ENCODE measurements around the gene STT3A.

The STT3A gene

GRCh38 chr11:125626288-125626950 is 33.8 kb downstream of the STT3A start:
- H3K36me3 ChIP-seq (ENCODE audit: control insufficient read depth, insufficient read depth, low read length) = no peaks in the 10 kb centered on the region
- peaks cover 7% of the 10 kb centered on the region for H3K4me1 ChIP-seq (ENCODE audit: control insufficient read depth, insufficient read depth, low read length)
- H3K9ac ChIP-seq (ENCODE audit: low read length) = peak overlapping the region; percentile 86

GRCh38 chr11:125627236-125627910 is 34.7 kb downstream of the STT3A start:
- H3K9ac ChIP-seq (ENCODE audit: low read length) = peak overlapping the region; percentile 86
- H3K36me3 ChIP-seq (ENCODE audit: control insufficient read depth, insufficient read depth, low read length) = no peaks in the 10 kb centered on the region
- no peak overlapping the region for H3K4me3 ChIP-seq (ENCODE audit: low read length)
- no peaks in the 10 kb centered on the region for H3K27me3 ChIP-seq (ENCODE audit: control insufficient read depth, insufficient read depth, low read length)
- H3K9me3 ChIP-seq (ENCODE audit: control insufficient read depth, low read length) = no peaks in the 10 kb centered on the region
- peaks cover 7% of the 10 kb centered on the region for H3K4me1 ChIP-seq (ENCODE audit: control insufficient read depth, insufficient read depth, low read length)

More at GRCh38 chr11:125626288-125626950, 33.8 kb downstream of the STT3A start:
- Histone ChIP-seq H3K9me3 (ENCODE audit: control insufficient read depth, low read length) (no peaks in the 10 kb centered on the region), H3K4me3 (ENCODE audit: low read length) (peak overlapping the region; percentile 60), H3K27me3 (ENCODE audit: control insufficient read depth, insufficient read depth, low read length) (no peaks in the 10 kb centered on the region)

- Histone ChIP-seq H3K27me3 (ENCODE audit: control insufficient read depth, insufficient read depth, low read length) (no peaks in the 10 kb centered on the region), H3K9me3 (ENCODE audit: control insufficient read depth, low read length) (no peaks in the 10 kb centered on the region), H3K9ac (ENCODE audit: low read length) (no peak overlapping the region), H3K36me3 (ENCODE audit: control insufficient read depth, insufficient read depth, low read length) (no peaks in the 10 kb centered on the region), H3K4me1 (ENCODE audit: control insufficient read depth, insufficient read depth, low read length) (no peaks in the 10 kb centered on the region), H3K4me3 (ENCODE audit: low read length) (no peak overlapping the region)
These were observed 45.2 kb downstream of the STT3A start for GRCh38 chr11:125637840-125638239.

- Histone ChIP-seq H3K9ac (ENCODE audit: low read length) (no peak overlapping the region), H3K36me3 (ENCODE audit: control insufficient read depth, insufficient read depth, low read length) (no peaks in the 10 kb centered on the region), H3K27me3 (ENCODE audit: control insufficient read depth, insufficient read depth, low read length) (no peaks in the 10 kb centered on the region)
These were observed 45.7 kb downstream of the STT3A start for GRCh38 chr11:125638315-125638714.

GRCh38 chr11:125645871-125646270 is 53.2 kb downstream of the STT3A start:
- Histone ChIP-seq H3K4me1 (ENCODE audit: control insufficient read depth, insufficient read depth, low read length) (no peaks in the 10 kb centered on the region), H3K4me3 (ENCODE audit: low read length) (no peak overlapping the region), H3K27me3 (ENCODE audit: control insufficient read depth, insufficient read depth, low read length) (no peaks in the 10 kb centered on the region), H3K9ac (ENCODE audit: low read length) (no peak overlapping the region), H3K36me3 (ENCODE audit: control insufficient read depth, insufficient read depth, low read length) (no peaks in the 10 kb centered on the region), H3K9me3 (ENCODE audit: control insufficient read depth, low read length) (no peaks in the 10 kb centered on the region)

More at GRCh38 chr11:125638315-125638714, 45.7 kb downstream of the STT3A start:
- no peak overlapping the region for H3K4me3 ChIP-seq (ENCODE audit: low read length)
- H3K4me1 ChIP-seq (ENCODE audit: control insufficient read depth, insufficient read depth, low read length) = no peaks in the 10 kb centered on the region
- H3K9me3 ChIP-seq (ENCODE audit: control insufficient read depth, low read length) = no peaks in the 10 kb centered on the region

GRCh38 chr11:125649465-125650166 is 57.0 kb downstream of the STT3A start:
- Histone ChIP-seq H3K9ac (ENCODE audit: low read length) (no peak overlapping the region), H3K9me3 (ENCODE audit: control insufficient read depth, low read length) (no peaks in the 10 kb centered on the region), H3K4me3 (ENCODE audit: low read length) (no peak overlapping the region), H3K27me3 (ENCODE audit: control insufficient read depth, insufficient read depth, low read length) (no peaks in the 10 kb centered on the region), H3K4me1 (ENCODE audit: control insufficient read depth, insufficient read depth, low read length) (no peaks in the 10 kb centered on the region), H3K36me3 (ENCODE audit: control insufficient read depth, insufficient read depth, low read length) (no peaks in the 10 kb centered on the region)

- Histone ChIP-seq H3K9ac (ENCODE audit: low read length) (no peak overlapping the region), H3K4me1 (ENCODE audit: control insufficient read depth, insufficient read depth, low read length) (no peaks in the 10 kb centered on the region), H3K36me3 (ENCODE audit: control insufficient read depth, insufficient read depth, low read length) (no peaks in the 10 kb centered on the region), H3K27me3 (ENCODE audit: control insufficient read depth, insufficient read depth, low read length) (no peaks in the 10 kb centered on the region), H3K9me3 (ENCODE audit: control insufficient read depth, low read length) (no peaks in the 10 kb centered on the region), H3K4me3 (ENCODE audit: low read length) (no peak overlapping the region)
These were observed 70.0 kb downstream of the STT3A start for GRCh38 chr11:125662689-125663088.

GRCh38 chr11:125663910-125664309 is 71.3 kb downstream of the STT3A start:
- Histone ChIP-seq H3K9me3 (ENCODE audit: control insufficient read depth, low read length) (no peaks in the 10 kb centered on the region), H3K4me3 (ENCODE audit: low read length) (no peak overlapping the region), H3K9ac (ENCODE audit: low read length) (no peak overlapping the region), H3K4me1 (ENCODE audit: control insufficient read depth, insufficient read depth, low read length) (no peaks in the 10 kb centered on the region), H3K36me3 (ENCODE audit: control insufficient read depth, insufficient read depth, low read length) (no peaks in the 10 kb centered on the region), H3K27me3 (ENCODE audit: control insufficient read depth, insufficient read depth, low read length) (no peaks in the 10 kb centered on the region)

- Histone ChIP-seq H3K4me3 (ENCODE audit: low read length) (no peak overlapping the region), H3K9me3 (ENCODE audit: control insufficient read depth, low read length) (no peaks in the 10 kb centered on the region), H3K27me3 (ENCODE audit: control insufficient read depth, insufficient read depth, low read length) (no peaks in the 10 kb centered on the region), H3K4me1 (ENCODE audit: control insufficient read depth, insufficient read depth, low read length) (no peaks in the 10 kb centered on the region), H3K9ac (ENCODE audit: low read length) (no peak overlapping the region), H3K36me3 (ENCODE audit: control insufficient read depth, insufficient read depth, low read length) (no peaks in the 10 kb centered on the region)
These were observed 74.5 kb downstream of the STT3A start for GRCh38 chr11:125667151-125667550.

GRCh38 chr11:125670172-125670571 is 77.5 kb downstream of the STT3A start:
- Histone ChIP-seq H3K4me1 (ENCODE audit: control insufficient read depth, insufficient read depth, low read length) (no peaks in the 10 kb centered on the region), H3K9ac (ENCODE audit: low read length) (no peak overlapping the region), H3K36me3 (ENCODE audit: control insufficient read depth, insufficient read depth, low read length) (no peaks in the 10 kb centered on the region), H3K4me3 (ENCODE audit: low read length) (no peak overlapping the region), H3K27me3 (ENCODE audit: control insufficient read depth, insufficient read depth, low read length) (no peaks in the 10 kb centered on the region), H3K9me3 (ENCODE audit: control insufficient read depth, low read length) (no peaks in the 10 kb centered on the region)

- Histone ChIP-seq H3K27me3 (ENCODE audit: control insufficient read depth, insufficient read depth, low read length) (no peaks in the 10 kb centered on the region), H3K9ac (ENCODE audit: low read length) (no peak overlapping the region), H3K4me3 (ENCODE audit: low read length) (no peak overlapping the region), H3K9me3 (ENCODE audit: control insufficient read depth, low read length) (no peaks in the 10 kb centered on the region), H3K36me3 (ENCODE audit: control insufficient read depth, insufficient read depth, low read length) (no peaks in the 10 kb centered on the region), H3K4me1 (ENCODE audit: control insufficient read depth, insufficient read depth, low read length) (no peaks in the 10 kb centered on the region)
These were observed 78.9 kb downstream of the STT3A start for GRCh38 chr11:125671561-125671960.

Measured in mucosa of stomach (tissue), 1 donor.